Neural cell (in vitro differentiated cells): ENCODE results near the gene CSNK2B. TPM values are rescaled to one million over a fixed set of nuclear protein-coding genes. Genes with fewer than 3 reads are reported as not detected.

Experiments used
- H2AFZ ChIP-seq: fragments of 200-600, 300-800 bp; sonication (generic), shearing (Covaris generic); 2 replicates; pipeline ENCODE4 v1.6.0; 2014; ENCODE audit warnings: low read depth, mild to moderate bottlenecking, antibody characterized with exemption, low read length, moderate library complexity
- H3F3A ChIP-seq: fragments of 200-600 bp; shearing (Covaris generic); 2 replicates; pipeline ENCODE4 v1.6.1; 2016; ENCODE audit warnings: mild to moderate bottlenecking, moderate library complexity, mixed read lengths, antibody characterized with exemption, low read length; ENCODE audit not compliant: insufficient read depth, poor library complexity, severe bottlenecking
- H3K27ac ChIP-seq: fragments of 200-600, 300-800 bp; sonication (generic), shearing (Covaris generic); 2 replicates; pipeline ENCODE4 v1.5.1; 2014; ENCODE audit warnings: mild to moderate bottlenecking, low read length, moderate library complexity
- H3K27me3 ChIP-seq: fragments of 300-800, 200-600 bp; sonication (generic), shearing (Covaris generic); 2 replicates; pipeline ENCODE4 v1.6.0; 2014; ENCODE audit warnings: mild to moderate bottlenecking, low read depth, low read length, moderate library complexity; ENCODE audit not compliant: insufficient read depth
- H3K36me3 ChIP-seq: fragments of 300-800, 200-600 bp; sonication (generic), shearing (Covaris generic); 2 replicates; pipeline ENCODE4 v1.5.1; 2014; ENCODE audit warnings: mild to moderate bottlenecking, antibody characterized with exemption, low read length, moderate library complexity; ENCODE audit not compliant: insufficient read depth
- H3K4me2 ChIP-seq: fragments of 300-800, 200-600 bp; sonication (generic), shearing (Covaris generic); 2 replicates; pipeline ENCODE4 v1.6.0; 2014; ENCODE audit warnings: mild to moderate bottlenecking, low read length
- H3K4me3 ChIP-seq: fragments of 300-800, 200-600 bp; sonication (generic), shearing (Covaris generic); 2 replicates; pipeline ENCODE4 v1.5.1; 2014; ENCODE audit warnings: mild to moderate bottlenecking, low read length, moderate library complexity
- H3K79me2 ChIP-seq: fragments of 200-600 bp; shearing (Covaris generic); replicated peaks from 2 replicates; pipeline ENCODE4 v1.6.0; 2014; ENCODE audit warnings: mild to moderate bottlenecking, low read length, moderate library complexity; ENCODE audit not compliant: insufficient read depth
- H3K9ac ChIP-seq: fragments of 300-800, 200-600 bp; sonication (generic), shearing (Covaris generic); 2 replicates; pipeline ENCODE4 v1.6.1; 2016; ENCODE audit warnings: mild to moderate bottlenecking, low read length, mixed read lengths
- H3K9me2 ChIP-seq: fragments of 200-600 bp; shearing (Covaris generic); 2 replicates; pipeline ENCODE4 v1.6.1; 2016; ENCODE audit warnings: mild to moderate bottlenecking, low read length, mixed read lengths; ENCODE audit not compliant: insufficient read depth
- H3K9me3 ChIP-seq: fragments of 200-600, 300-800 bp; sonication (generic), shearing (Covaris generic); 2 replicates; pipeline ENCODE4 v1.6.1; 2016; ENCODE audit warnings: mild to moderate bottlenecking, mixed run types, low read length, moderate library complexity, mixed read lengths
- H4K20me1 ChIP-seq: fragments of 200-600 bp; shearing (Covaris generic); 2 replicates; pipeline ENCODE4 v1.6.1; 2016; ENCODE audit warnings: mild to moderate bottlenecking, mixed run types; ENCODE audit not compliant: insufficient read depth
- EZH2 ChIP-seq: fragments of 200-600, 300-800 bp; shearing (Covaris generic), sonication (generic); IDR thresholded peaks from 2 replicates; pipeline ENCODE4 v1.6.1; 2014; ENCODE audit warnings: antibody characterized with exemption, low read length, borderline replicate concordance, mild to moderate bottlenecking; ENCODE audit not compliant: insufficient read depth, poor library complexity, severe bottlenecking
- MXI1 ChIP-seq: fragments of 450-650 bp; conservative IDR thresholded peaks from 2 replicates; pipeline ENCODE4 v1.6.1; 2014; ENCODE audit warnings: antibody characterized with exemption, mild to moderate bottlenecking; ENCODE audit not compliant: poor library complexity, severe bottlenecking
- RAD21 ChIP-seq: fragments of 450-650 bp; conservative IDR thresholded peaks from 2 replicates; pipeline ENCODE4 v1.6.1; 2014; ENCODE audit warnings: antibody characterized with exemption, mild to moderate bottlenecking, moderate library complexity
- SMC3 ChIP-seq: fragments of 450-650 bp; conservative IDR thresholded peaks from 2 replicates; pipeline ENCODE4 v1.6.1; 2014; ENCODE audit warnings: antibody characterized with exemption, mild to moderate bottlenecking, moderate library complexity; ENCODE audit not compliant: poor library complexity
- TAF1 ChIP-seq: IDR thresholded peaks from 2 replicates; pipeline ENCODE4 v1.6.1; 2012; ENCODE audit warnings: low read depth
- polyA plus RNA-seq: library from polyadenylated mRNA; depleted of rRNA; stranded (reverse); fragments of >200 nt; gene quantifications from 2 replicates; pipeline ENCODE4 v1.2.3, GENCODE V29; 2014
- TF ChIP-seq, protein P1 (sequence below): fragments of 450-650 bp; IDR thresholded peaks from 2 replicates; pipeline ENCODE4 v1.5.1; 2014; ENCODE audit warnings: antibody characterized with exemption, mild to moderate bottlenecking, moderate library complexity; ENCODE audit not compliant: poor library complexity, severe bottlenecking
- TF ChIP-seq, protein P2 (sequence below): IDR thresholded peaks from 2 replicates; pipeline ENCODE4 v1.6.1; 2012; ENCODE audit warnings: borderline replicate concordance

CSNK2B gene
- polyA plus RNA-seq, 1 donor from 2014 or later: 135 TPM

DNA sequence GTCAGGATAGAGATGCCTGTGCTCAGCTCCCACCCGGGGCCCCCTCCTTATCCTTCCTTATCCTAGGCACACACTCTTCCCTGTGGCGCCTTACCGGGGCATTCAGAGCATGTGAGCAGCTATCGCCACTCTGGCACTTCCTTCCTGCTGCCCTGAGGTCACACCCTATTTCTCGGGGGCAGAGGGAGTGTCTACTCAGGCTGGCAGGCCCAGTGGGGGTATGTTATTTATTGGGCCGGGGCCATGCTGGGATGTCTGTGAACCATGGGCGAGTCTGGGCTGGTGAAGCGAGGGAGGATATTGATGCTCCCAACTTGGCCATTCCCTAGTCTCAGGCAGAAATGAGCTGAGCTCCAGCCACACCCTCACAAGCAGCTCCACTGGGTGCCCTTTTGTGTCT lies 45.4 kb downstream of the CSNK2B start:
- H3K27me3 ChIP-seq: no peaks in the 10 kb centered on the region
- H2AFZ ChIP-seq: no peak overlapping the region
- H3K9me3 ChIP-seq: no peaks in the 10 kb centered on the region
- no peak overlapping the region for H3K27ac ChIP-seq
- H3F3A ChIP-seq: no peaks in the 10 kb centered on the region
- H3K4me3 ChIP-seq: no peak overlapping the region
- no peaks in the 10 kb centered on the region for H3K36me3 ChIP-seq
- TF ChIP-seq, protein P1, sequence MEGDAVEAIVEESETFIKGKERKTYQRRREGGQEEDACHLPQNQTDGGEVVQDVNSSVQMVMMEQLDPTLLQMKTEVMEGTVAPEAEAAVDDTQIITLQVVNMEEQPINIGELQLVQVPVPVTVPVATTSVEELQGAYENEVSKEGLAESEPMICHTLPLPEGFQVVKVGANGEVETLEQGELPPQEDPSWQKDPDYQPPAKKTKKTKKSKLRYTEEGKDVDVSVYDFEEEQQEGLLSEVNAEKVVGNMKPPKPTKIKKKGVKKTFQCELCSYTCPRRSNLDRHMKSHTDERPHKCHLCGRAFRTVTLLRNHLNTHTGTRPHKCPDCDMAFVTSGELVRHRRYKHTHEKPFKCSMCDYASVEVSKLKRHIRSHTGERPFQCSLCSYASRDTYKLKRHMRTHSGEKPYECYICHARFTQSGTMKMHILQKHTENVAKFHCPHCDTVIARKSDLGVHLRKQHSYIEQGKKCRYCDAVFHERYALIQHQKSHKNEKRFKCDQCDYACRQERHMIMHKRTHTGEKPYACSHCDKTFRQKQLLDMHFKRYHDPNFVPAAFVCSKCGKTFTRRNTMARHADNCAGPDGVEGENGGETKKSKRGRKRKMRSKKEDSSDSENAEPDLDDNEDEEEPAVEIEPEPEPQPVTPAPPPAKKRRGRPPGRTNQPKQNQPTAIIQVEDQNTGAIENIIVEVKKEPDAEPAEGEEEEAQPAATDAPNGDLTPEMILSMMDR: no peak
- TF ChIP-seq SMC3 (no peak), EZH2 (no peak), TAF1 (no peak), RAD21 (no peak), MXI1 (no peak)
- H3K9ac ChIP-seq: no peak overlapping the region
- no peaks in the 10 kb centered on the region for H3K9me2 ChIP-seq
- H3K79me2 ChIP-seq: no peaks in the 10 kb centered on the region
- H4K20me1 ChIP-seq: no peaks in the 10 kb centered on the region
- no peak overlapping the region for H3K4me2 ChIP-seq

DNA sequence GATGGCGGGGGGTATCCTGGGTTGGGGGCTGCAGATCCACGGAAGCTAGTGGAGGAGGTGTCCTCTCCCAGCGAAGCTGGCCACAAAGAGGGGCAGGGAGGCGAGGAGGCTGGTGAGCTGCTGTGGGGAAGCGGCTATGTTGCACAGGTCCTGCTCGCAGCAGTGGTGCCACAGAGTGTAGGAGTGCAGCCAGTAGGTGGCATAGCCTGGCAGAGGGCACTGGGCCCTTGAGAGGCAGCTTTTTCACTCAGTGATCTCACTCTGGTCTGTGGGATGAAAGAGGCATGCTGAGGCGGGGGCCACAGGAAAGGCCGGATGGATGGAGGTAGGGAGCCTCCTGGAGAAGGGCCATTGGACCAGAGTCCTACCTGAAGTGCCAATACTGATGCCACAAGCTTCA lies 46.4 kb downstream of the CSNK2B start:
- H3K4me2 ChIP-seq: no peak overlapping the region
- TF ChIP-seq, protein P1: no peak
- TF ChIP-seq, protein P2, sequence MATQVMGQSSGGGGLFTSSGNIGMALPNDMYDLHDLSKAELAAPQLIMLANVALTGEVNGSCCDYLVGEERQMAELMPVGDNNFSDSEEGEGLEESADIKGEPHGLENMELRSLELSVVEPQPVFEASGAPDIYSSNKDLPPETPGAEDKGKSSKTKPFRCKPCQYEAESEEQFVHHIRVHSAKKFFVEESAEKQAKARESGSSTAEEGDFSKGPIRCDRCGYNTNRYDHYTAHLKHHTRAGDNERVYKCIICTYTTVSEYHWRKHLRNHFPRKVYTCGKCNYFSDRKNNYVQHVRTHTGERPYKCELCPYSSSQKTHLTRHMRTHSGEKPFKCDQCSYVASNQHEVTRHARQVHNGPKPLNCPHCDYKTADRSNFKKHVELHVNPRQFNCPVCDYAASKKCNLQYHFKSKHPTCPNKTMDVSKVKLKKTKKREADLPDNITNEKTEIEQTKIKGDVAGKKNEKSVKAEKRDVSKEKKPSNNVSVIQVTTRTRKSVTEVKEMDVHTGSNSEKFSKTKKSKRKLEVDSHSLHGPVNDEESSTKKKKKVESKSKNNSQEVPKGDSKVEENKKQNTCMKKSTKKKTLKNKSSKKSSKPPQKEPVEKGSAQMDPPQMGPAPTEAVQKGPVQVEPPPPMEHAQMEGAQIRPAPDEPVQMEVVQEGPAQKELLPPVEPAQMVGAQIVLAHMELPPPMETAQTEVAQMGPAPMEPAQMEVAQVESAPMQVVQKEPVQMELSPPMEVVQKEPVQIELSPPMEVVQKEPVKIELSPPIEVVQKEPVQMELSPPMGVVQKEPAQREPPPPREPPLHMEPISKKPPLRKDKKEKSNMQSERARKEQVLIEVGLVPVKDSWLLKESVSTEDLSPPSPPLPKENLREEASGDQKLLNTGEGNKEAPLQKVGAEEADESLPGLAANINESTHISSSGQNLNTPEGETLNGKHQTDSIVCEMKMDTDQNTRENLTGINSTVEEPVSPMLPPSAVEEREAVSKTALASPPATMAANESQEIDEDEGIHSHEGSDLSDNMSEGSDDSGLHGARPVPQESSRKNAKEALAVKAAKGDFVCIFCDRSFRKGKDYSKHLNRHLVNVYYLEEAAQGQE: no peak
- TF ChIP-seq EZH2 (no peak), MXI1 (no peak)

More for the DNA sequence above, 46.4 kb downstream of the CSNK2B start:
- Histone ChIP-seq H2AFZ (no peak overlapping the region), H3F3A (no peaks in the 10 kb centered on the region), H4K20me1 (no peaks in the 10 kb centered on the region), H3K4me3 (no peak overlapping the region), H3K27ac (no peak overlapping the region), H3K9me3 (no peaks in the 10 kb centered on the region), H3K9ac (no peak overlapping the region), H3K27me3 (no peaks in the 10 kb centered on the region), H3K79me2 (no peaks in the 10 kb centered on the region), H3K36me3 (no peaks in the 10 kb centered on the region), H3K9me2 (no peaks in the 10 kb centered on the region)
